Stomach (tissue), 4 donors: ENCODE measurements around the gene PORCN.

Source experiments
- EP300 ChIP-seq: sonication (generic); formaldehyde crosslinking; IDR thresholded peaks from one replicate; pipeline ENCODE4 v1.6.1; 2017; ENCODE audit warnings: antibody characterized with exemption
- POLR2AphosphoS5 ChIP-seq, 3 donors: sonication (generic); formaldehyde crosslinking; IDR thresholded peaks; one replicate each; pipeline ENCODE4 v1.6.1; 2016; ENCODE audit warnings: antibody characterized with exemption in 3 of 3
- TF ChIP-seq, protein P1 (sequence below), 7 experiments: fragments of 450-650 bp in 4 of 7; fragments of 200-600 bp in 3 of 7; sonication (generic) in 3 of 7; IDR thresholded peaks; one replicate each; pipeline ENCODE4 v1.5.1; 2016 to 2019; ENCODE audit warnings: antibody characterized with exemption in 7 of 7, control low read depth in 2 of 7, mild to moderate bottlenecking in 1 of 7

DNA sequence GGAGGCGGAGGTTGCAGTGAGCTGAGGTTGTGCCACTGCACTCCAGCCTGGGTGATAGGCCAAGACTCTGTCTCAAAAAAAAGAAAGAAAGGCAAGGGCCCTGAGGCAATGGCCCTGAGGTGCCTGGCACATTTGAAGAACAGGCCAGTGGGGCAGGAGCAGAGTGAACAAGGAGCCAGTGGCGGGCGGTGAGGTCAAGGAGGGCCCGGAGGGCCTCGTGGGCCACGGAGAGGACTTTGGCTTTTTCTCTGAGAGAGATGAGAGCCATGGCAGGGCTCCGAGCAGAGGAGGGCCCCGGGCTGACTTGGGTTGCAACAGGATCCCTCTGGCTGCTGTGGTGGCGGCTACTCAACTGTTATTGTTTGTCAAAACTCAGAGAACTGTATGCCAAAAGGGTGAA, 19.5 kb upstream of the PORCN start:
- TF ChIP-seq, protein P1, sequence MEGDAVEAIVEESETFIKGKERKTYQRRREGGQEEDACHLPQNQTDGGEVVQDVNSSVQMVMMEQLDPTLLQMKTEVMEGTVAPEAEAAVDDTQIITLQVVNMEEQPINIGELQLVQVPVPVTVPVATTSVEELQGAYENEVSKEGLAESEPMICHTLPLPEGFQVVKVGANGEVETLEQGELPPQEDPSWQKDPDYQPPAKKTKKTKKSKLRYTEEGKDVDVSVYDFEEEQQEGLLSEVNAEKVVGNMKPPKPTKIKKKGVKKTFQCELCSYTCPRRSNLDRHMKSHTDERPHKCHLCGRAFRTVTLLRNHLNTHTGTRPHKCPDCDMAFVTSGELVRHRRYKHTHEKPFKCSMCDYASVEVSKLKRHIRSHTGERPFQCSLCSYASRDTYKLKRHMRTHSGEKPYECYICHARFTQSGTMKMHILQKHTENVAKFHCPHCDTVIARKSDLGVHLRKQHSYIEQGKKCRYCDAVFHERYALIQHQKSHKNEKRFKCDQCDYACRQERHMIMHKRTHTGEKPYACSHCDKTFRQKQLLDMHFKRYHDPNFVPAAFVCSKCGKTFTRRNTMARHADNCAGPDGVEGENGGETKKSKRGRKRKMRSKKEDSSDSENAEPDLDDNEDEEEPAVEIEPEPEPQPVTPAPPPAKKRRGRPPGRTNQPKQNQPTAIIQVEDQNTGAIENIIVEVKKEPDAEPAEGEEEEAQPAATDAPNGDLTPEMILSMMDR (IDR thresholded peaks at IDR 0.05), result no peak
- TF ChIP-seq POLR2AphosphoS5 (IDR thresholded peaks at IDR 0.05), result no peak
- no peak for TF ChIP-seq EP300
